Testis (tissue), 2 donors: ENCODE results near the gene PRM3.

Experiments used
- POLR2A ChIP-seq: fragments of 450-650 bp; IDR thresholded peaks from one replicate; pipeline ENCODE4 v1.6.1; 2017; ENCODE audit warnings: antibody characterized with exemption, mild to moderate bottlenecking, moderate library complexity
- TF ChIP-seq, protein P1 (sequence below), 3 experiments: fragments of 450-650 bp in 2 of 3; fragments of 200-600 bp in 1 of 3; sonication (generic) in 1 of 3; IDR thresholded peaks; one replicate each; pipeline ENCODE4 v1.5.1; 2016 to 2019; ENCODE audit warnings: antibody characterized with exemption in 3 of 3, mild to moderate bottlenecking in 2 of 3, moderate library complexity in 1 of 3

DNA sequence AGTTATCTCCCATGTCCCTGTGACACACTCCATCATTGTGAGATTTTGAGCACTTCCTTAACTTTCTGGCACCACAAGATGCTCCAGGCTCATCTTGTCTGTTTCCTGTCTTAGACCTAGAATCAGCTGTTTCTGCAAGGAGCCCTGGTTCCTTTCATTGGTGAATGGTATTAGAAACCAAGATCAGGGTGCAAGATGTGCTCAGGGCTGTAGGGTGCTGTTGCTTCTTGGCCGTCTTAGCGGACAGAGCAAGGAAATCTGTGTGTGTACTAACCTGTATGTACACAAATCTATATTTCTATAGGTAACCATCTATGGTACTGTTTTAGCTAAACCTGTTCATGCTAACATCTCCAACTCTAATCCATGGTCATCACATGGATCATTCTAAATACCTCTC, 15.8 kb upstream of the PRM3 start:
- TF ChIP-seq POLR2A: no peak
- TF ChIP-seq, protein P1, sequence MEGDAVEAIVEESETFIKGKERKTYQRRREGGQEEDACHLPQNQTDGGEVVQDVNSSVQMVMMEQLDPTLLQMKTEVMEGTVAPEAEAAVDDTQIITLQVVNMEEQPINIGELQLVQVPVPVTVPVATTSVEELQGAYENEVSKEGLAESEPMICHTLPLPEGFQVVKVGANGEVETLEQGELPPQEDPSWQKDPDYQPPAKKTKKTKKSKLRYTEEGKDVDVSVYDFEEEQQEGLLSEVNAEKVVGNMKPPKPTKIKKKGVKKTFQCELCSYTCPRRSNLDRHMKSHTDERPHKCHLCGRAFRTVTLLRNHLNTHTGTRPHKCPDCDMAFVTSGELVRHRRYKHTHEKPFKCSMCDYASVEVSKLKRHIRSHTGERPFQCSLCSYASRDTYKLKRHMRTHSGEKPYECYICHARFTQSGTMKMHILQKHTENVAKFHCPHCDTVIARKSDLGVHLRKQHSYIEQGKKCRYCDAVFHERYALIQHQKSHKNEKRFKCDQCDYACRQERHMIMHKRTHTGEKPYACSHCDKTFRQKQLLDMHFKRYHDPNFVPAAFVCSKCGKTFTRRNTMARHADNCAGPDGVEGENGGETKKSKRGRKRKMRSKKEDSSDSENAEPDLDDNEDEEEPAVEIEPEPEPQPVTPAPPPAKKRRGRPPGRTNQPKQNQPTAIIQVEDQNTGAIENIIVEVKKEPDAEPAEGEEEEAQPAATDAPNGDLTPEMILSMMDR (IDR thresholded peaks at IDR 0.05): no peak
